K562 (cell line): Measurements from ENCODE around the gene FJX1. TPM values are rescaled to one million over a fixed set of nuclear protein-coding genes. Genes with fewer than 3 reads are reported as not detected.
A peak's percentile ranks its signal among the peaks of the same experiment; 100 is the strongest.

Source experiments
- ATAC-seq: fragments of 200-7000 bp; cut with Tn5 transposase; 3 replicates; pipeline ENCODE4 v1.9.1; 2020; ENCODE audit warnings: moderate library complexity
- BruUV-seq: library from RNA; stranded (reverse); fragments of 400-500 nt; replicated peaks from 2 replicates; lab custom pipeline; 2021; lab: Mats Ljungman, UMichigan
- CTCF ChIA-PET: fragments of 300-600 bp; formaldehyde crosslinking; extraction: SDS; loops from one replicate; lab custom pipeline; 2021; ENCODE audit warnings: low intra/inter-chr PET ratio; lab: Yijun Ruan, JAX
- POLR2A ChIA-PET: fragments of 300-600, 350-650 bp; sonication (Branson Sonifier 250); formaldehyde crosslinking; extraction: SDS; loops from one replicate; lab custom pipeline; 2021; ENCODE audit warnings: antibody characterized with exemption, inconsistent platforms; lab: Yijun Ruan, JAX
- DNase-seq, 4 experiments: peaks; one replicate each; pipeline versions ENCODE4 v3.0.0 to v3.0.0-alpha.2; 2011 to 2018; ENCODE audit warnings: low spot score in 3 of 4, mixed read lengths in 3 of 4; ENCODE audit errors: extremely low read depth in 1 of 4
- FAIRE-seq: peaks from 2 replicates; lab custom pipeline; 2011; peaks lifted over from hg19 to GRCh38; lab: Jason Lieb, UNC
- H2AFZ ChIP-seq: 2 replicates; pipeline ENCODE4 v1.6.0; 2011; ENCODE audit warnings: low read depth, low read length, control low read depth, inconsistent platforms
- H3K27ac ChIP-seq: fragments of 200-600 bp; 3 replicates; pipeline ENCODE4 v1.8.0; 2011; ENCODE audit warnings: low read depth, mild to moderate bottlenecking, control low read depth, inconsistent platforms, low read length, moderate library complexity, mixed read lengths; ENCODE audit errors: extremely low read depth
- H3K27me3 ChIP-seq, 2 experiments: fragments of 300-600 bp in 1 of 2; 2 replicates in 1 of 2; 3 replicates in 1 of 2; pipeline versions ENCODE4 v1.6.0 to v1.8.0; 2011; ENCODE audit warnings: inconsistent platforms in 2 of 2, low read length in 2 of 2, mild to moderate bottlenecking in 1 of 2, mixed read lengths in 1 of 2, moderate library complexity in 1 of 2; ENCODE audit not compliant: control insufficient read depth in 2 of 2, insufficient read depth in 2 of 2
- H3K36me3 ChIP-seq: fragments of 300-600 bp; 3 replicates; pipeline ENCODE4 v1.8.0; 2011; ENCODE audit warnings: mild to moderate bottlenecking, low read length, inconsistent platforms; ENCODE audit not compliant: control insufficient read depth, insufficient read depth
- H3K4me1 ChIP-seq, 2 experiments: fragments of 200-600 bp in 1 of 2; replicated peaks in 1 of 2; 2 replicates in 1 of 2; 3 replicates in 1 of 2; pipeline versions ENCODE4 v1.5.1 to v1.8.0; 2011; ENCODE audit warnings: inconsistent platforms in 2 of 2, low read length in 2 of 2, mild to moderate bottlenecking in 1 of 2, mixed read lengths in 1 of 2, moderate library complexity in 1 of 2; ENCODE audit not compliant: control insufficient read depth in 2 of 2, insufficient read depth in 2 of 2
- H3K4me2 ChIP-seq: 2 replicates; pipeline ENCODE4 v1.6.1; 2011; ENCODE audit warnings: low read length, control low read depth, inconsistent platforms, mixed read lengths; ENCODE audit not compliant: insufficient read depth
- H3K4me3 ChIP-seq: fragments of 200-600 bp; sonication (generic), shearing (Covaris generic); 2 replicates; pipeline ENCODE4 v1.5.1; 2016; ENCODE audit warnings: control low read depth, inconsistent platforms
- H3K79me2 ChIP-seq: fragments of 200-600 bp; 3 replicates; pipeline ENCODE4 v1.8.0; 2011; ENCODE audit warnings: low read length, inconsistent platforms; ENCODE audit not compliant: control insufficient read depth, insufficient read depth
- H3K9ac ChIP-seq, 2 experiments: 2 replicates each; pipeline versions ENCODE4 v1.6.0 to v1.6.1; 2011; ENCODE audit warnings: low read depth in 2 of 2, low read length in 2 of 2, control low read depth in 1 of 2, inconsistent platforms in 1 of 2, mild to moderate bottlenecking in 1 of 2, mixed read lengths in 1 of 2; ENCODE audit not compliant: insufficient read depth in 1 of 2
- H3K9me1 ChIP-seq: one replicate; pipeline ENCODE4 v1.6.0; 2011; ENCODE audit warnings: inconsistent platforms, mild to moderate bottlenecking, low read length, moderate library complexity; ENCODE audit not compliant: control insufficient read depth, insufficient read depth
- H3K9me3 ChIP-seq: replicated peaks from 2 replicates; pipeline ENCODE4 v1.5.1; 2011; ENCODE audit warnings: low read depth, low read length, inconsistent platforms; ENCODE audit not compliant: control insufficient read depth, insufficient read depth
- H4K20me1 ChIP-seq: replicated peaks from 2 replicates; pipeline ENCODE4 v1.6.1; 2011; ENCODE audit warnings: low read length, inconsistent platforms, mixed read lengths; ENCODE audit not compliant: control insufficient read depth, insufficient read depth
- ARID1B ChIP-seq: fragments of 450-650 bp; IDR thresholded peaks from 2 replicates; pipeline ENCODE4 v1.6.1; 2016; ENCODE audit warnings: antibody characterized with exemption, mild to moderate bottlenecking, inconsistent platforms
- CBFB ChIP-seq: sonication (generic); formaldehyde crosslinking; IDR thresholded peaks from 2 replicates; pipeline ENCODE4 v1.4.0; 2020; ENCODE audit warnings: mild to moderate bottlenecking, missing genetic modification reagents
- CREBBP ChIP-seq: IDR thresholded peaks from one replicate; pipeline ENCODE4 v1.6.1; 2012; ENCODE audit warnings: low read depth, mild to moderate bottlenecking, control low read depth, inconsistent platforms, low read length
- EP400 ChIP-seq: fragments of 450-650 bp; IDR thresholded peaks from 2 replicates; pipeline ENCODE4 v1.6.1; 2017; ENCODE audit warnings: antibody characterized with exemption, mild to moderate bottlenecking, moderate library complexity
- ETV6 ChIP-seq, 3 experiments: fragments of 150-350 bp in 1 of 3; sonication (generic) in 1 of 3; formaldehyde crosslinking in 1 of 3; IDR thresholded peaks; 2 replicates each; pipeline versions ENCODE4 v1.6.1 to v1.8.0; 2014 to 2022; ENCODE audit warnings: borderline replicate concordance in 2 of 3, low read depth in 2 of 3, antibody characterized with exemption in 1 of 3, low read length in 1 of 3, mild to moderate bottlenecking in 1 of 3, missing genetic modification reagents in 1 of 3
- FOS ChIP-seq: IDR thresholded peaks from 3 replicates; pipeline ENCODE4 v1.6.1; 2011; ENCODE audit not compliant: insufficient read length; ENCODE audit errors: extremely low read depth
- GATAD2A ChIP-seq: fragments of 450-650 bp; IDR thresholded peaks from 2 replicates; pipeline ENCODE4 v1.6.1; 2017
- HNRNPL ChIP-seq: fragments of 200-400 bp; formaldehyde crosslinking; IDR thresholded peaks from 2 replicates; pipeline ENCODE4 v1.6.1; 2017; ENCODE audit warnings: low read depth, mild to moderate bottlenecking, low read length
- KDM5B ChIP-seq: fragments of 200-600 bp; sonication (generic); IDR thresholded peaks from 2 replicates; pipeline ENCODE4 v1.6.1; 2012; ENCODE audit warnings: low read depth, mild to moderate bottlenecking, moderate library complexity, low read length, control low read depth, inconsistent platforms; ENCODE audit not compliant: insufficient replicate concordance
- POLR3G ChIP-seq: IDR thresholded peaks from 2 replicates; pipeline ENCODE4 v1.6.1; 2011; ENCODE audit not compliant: insufficient read length, insufficient replicate concordance; ENCODE audit errors: extremely low read depth
- RBM22 ChIP-seq: fragments of 200-400 bp; formaldehyde crosslinking; IDR thresholded peaks from 2 replicates; pipeline ENCODE4 v1.6.1; 2018; ENCODE audit warnings: low read length, low read depth; ENCODE audit not compliant: poor library complexity, severe bottlenecking
- TCFL5 ChIP-seq: fragments of 250-450 bp; sonication (Bioruptor Pico); conservative IDR thresholded peaks from 2 replicates; pipeline ENCODE4 v1.6.1; 2021; ENCODE audit warnings: mild to moderate bottlenecking, moderate library complexity, matching md5 sums
- USF1 ChIP-seq: sonication (generic); formaldehyde crosslinking; IDR thresholded peaks from 2 replicates; pipeline ENCODE4 v1.9.0; 2022; ENCODE audit warnings: mild to moderate bottlenecking, missing genetic modification reagents
- ZNF146 ChIP-seq: IDR thresholded peaks from one replicate; pipeline ENCODE4 v1.6.1; 2018; ENCODE audit warnings: missing compliant biosample characterization; ENCODE audit not compliant: unreplicated experiment
- WGBS: fragments of 100-300 bp; shearing (Covaris generic); methylation state at CpG from one replicate; pipeline ENCODE4 v1.1.6; 2016; ENCODE audit warnings: low coverage, mixed read lengths; ENCODE audit not compliant: insufficient coverage; ENCODE audit errors: missing lambda C conversion rate; 5-methylcytosine and 5-hydroxymethylcytosine counted together
- in situ Hi-C: fragments of 300-500 bp; cut with MboI; formaldehyde crosslinking; loops from 4 replicates; pipeline ENCODE4 v1.15.0; 2018; ENCODE audit warnings: inconsistent platforms, mixed read lengths
- intact Hi-C: fragments of 100-400 bp; cut with micrococcal nuclease; formaldehyde crosslinking; loops from 2 replicates; pipeline ENCODE4 v1.14.2; 2022
- polyA plus RNA-seq, 8 experiments: library from polyadenylated mRNA; depleted of rRNA in 4 of 8; stranded (reverse) in 5 of 8; unstranded in 3 of 8; fragments of >200 nt; fragmentation: Nextera tagmentation in 2 of 8; fragmentation: Illumina TruSeq in 1 of 8; extraction: Ambion mirVana in 2 of 8; extraction: Trizol in 1 of 8; gene quantifications; 2 replicates each; pipeline versions ENCODE4 v1.2.1 to v1.2.3, GENCODE V29; 2011 to 2014; ENCODE audit warnings: inconsistent platforms in 1 of 8, missing spikeins in 1 of 8
- total RNA-seq, 7 experiments: library from RNA; depleted of rRNA in 6 of 7; stranded (reverse); fragments of >200 nt in 6 of 7; fragmentation: Illumina TruSeq in 2 of 7; extraction: Trizol in 2 of 7; gene quantifications; 2 replicates each; pipeline versions ENCODE4 v1.2.1 to v1.2.3, GENCODE V29; 2011 to 2021; ENCODE audit warnings: low replicate concordance in 1 of 7
- TF ChIP-seq, protein P1 (sequence below): fragments of 450-650 bp; formaldehyde crosslinking; IDR thresholded peaks from 2 replicates; pipeline ENCODE4 v1.4.0; 2020; ENCODE audit warnings: mild to moderate bottlenecking, moderate library complexity
- TF ChIP-seq, protein P2 (sequence below), 2 experiments: fragments of 200-800 bp in 1 of 2; sonication (Bioruptor generic) in 1 of 2; sonication (generic) in 1 of 2; formaldehyde crosslinking in 1 of 2; IDR thresholded peaks in 1 of 2; conservative IDR thresholded peaks in 1 of 2; 2 replicates each; pipeline versions ENCODE4 v1.5.0 to v1.6.1; 2016 to 2020; ENCODE audit warnings: missing compliant biosample characterization in 1 of 2, missing genetic modification characterization in 1 of 2, missing genetic modification reagents in 1 of 2

Gene FJX1
- total and polyA plus RNA-seq, 9 of the 15 experiments (the other 6 are each of a cell fraction or from before 2014, with no cell fraction given) = 0.10 to 2.7 (median 0.72) TPM

DNA sequence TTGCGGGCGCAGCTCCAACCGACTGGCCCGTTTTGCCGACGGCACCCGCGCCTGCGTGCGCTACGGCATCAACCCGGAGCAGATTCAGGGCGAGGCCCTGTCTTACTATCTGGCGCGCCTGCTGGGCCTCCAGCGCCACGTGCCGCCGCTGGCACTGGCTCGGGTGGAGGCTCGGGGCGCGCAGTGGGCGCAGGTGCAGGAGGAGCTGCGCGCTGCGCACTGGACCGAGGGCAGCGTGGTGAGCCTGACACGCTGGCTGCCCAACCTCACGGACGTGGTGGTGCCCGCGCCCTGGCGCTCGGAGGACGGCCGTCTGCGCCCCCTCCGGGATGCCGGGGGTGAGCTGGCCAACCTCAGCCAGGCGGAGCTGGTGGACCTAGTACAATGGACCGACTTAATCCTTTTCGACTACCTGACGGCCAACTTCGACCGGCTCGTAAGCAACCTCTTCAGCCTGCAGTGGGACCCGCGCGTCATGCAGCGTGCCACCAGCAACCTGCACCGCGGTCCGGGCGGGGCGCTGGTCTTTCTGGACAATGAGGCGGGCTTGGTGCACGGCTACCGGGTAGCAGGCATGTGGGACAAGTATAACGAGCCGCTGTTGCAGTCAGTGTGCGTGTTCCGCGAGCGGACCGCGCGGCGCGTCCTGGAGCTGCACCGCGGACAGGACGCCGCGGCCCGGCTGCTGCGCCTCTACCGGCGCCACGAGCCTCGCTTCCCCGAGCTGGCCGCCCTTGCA lies 1.0 kb downstream of the FJX1 start:
- CTCF ChIA-PET = no interaction called here
- no peaks in the 10 kb centered on the region for H3K9me1 ChIP-seq
- 3% methylated on average over 68 of the region's 84 CpGs for WGBS
- peak overlapping the region; percentile 35 for H3K4me3 ChIP-seq
- DNase-seq (peak; percentile 15 to 41 (median 22)), ATAC-seq (peak; percentile 38), FAIRE-seq (no peak)
- no peaks in the 10 kb centered on the region for H3K9me3 ChIP-seq
- H3K4me2 ChIP-seq = peak overlapping the region; percentile 39
- intact Hi-C loops (loop anchor here (5.0 kb wide), 2 partner anchors 398 to 413 kb away; no protein-coding TSS in a partner anchor), in situ Hi-C loops (no loop called here)
- H3K36me3 ChIP-seq = no peaks in the 10 kb centered on the region
- H2AFZ ChIP-seq = peak overlapping the region; percentile 72
- H3K9ac ChIP-seq = peak overlapping the region in 1 of 2 experiments; percentile 69; a peak in 2 of 4 replicates
- peaks cover 9% of the 10 kb centered on the region for H4K20me1 ChIP-seq
- H3K27me3 ChIP-seq = peaks cover 21 to 37% of the 10 kb centered on the region in 2 experiments
- H3K27ac ChIP-seq = no peak overlapping the region
- POLR2A ChIA-PET = interaction anchor here (0.6 to 1.2 kb wide), 3 partner anchors 10 to 533 kb away, joined by 3 to 4 read pairs (median 4); no protein-coding TSS in a partner anchor
- no TSS peak for BruUV-seq
- no peaks in the 10 kb centered on the region for H3K79me2 ChIP-seq
- peaks cover 0 to 24% of the 10 kb centered on the region in 2 experiments; a peak in 4 of 5 replicates for H3K4me1 ChIP-seq
- TF ChIP-seq USF1 (CRISPR knock-in tag) = peak; percentile 47; the same call in 1 of the 2 replicates
- TF ChIP-seq, protein P1, sequence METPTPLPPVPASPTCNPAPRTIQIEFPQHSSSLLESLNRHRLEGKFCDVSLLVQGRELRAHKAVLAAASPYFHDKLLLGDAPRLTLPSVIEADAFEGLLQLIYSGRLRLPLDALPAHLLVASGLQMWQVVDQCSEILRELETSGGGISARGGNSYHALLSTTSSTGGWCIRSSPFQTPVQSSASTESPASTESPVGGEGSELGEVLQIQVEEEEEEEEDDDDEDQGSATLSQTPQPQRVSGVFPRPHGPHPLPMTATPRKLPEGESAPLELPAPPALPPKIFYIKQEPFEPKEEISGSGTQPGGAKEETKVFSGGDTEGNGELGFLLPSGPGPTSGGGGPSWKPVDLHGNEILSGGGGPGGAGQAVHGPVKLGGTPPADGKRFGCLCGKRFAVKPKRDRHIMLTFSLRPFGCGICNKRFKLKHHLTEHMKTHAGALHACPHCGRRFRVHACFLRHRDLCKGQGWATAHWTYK = no peak
- TF ChIP-seq ZNF146 (CRISPR knock-in tag) = no peak
- no peak for TF ChIP-seq ARID1B
- no peak for TF ChIP-seq ETV6 (IDR thresholded peaks at IDR 0.05; ENCODE audit: borderline replicate concordance in 1 of 2, low read depth in 2 of 2, low read length in 1 of 2)
- TF ChIP-seq ETV6 (CRISPR knock-in tag; IDR thresholded peaks at IDR 0.05; ENCODE audit: borderline replicate concordance) = 0 out of 2 replicates have a peak, but pooled peaks have one; percentile 1
- TF ChIP-seq POLR3G = no peak
- no peak for TF ChIP-seq FOS
- TF ChIP-seq EP400 = no peak
- TF ChIP-seq, protein P2, sequence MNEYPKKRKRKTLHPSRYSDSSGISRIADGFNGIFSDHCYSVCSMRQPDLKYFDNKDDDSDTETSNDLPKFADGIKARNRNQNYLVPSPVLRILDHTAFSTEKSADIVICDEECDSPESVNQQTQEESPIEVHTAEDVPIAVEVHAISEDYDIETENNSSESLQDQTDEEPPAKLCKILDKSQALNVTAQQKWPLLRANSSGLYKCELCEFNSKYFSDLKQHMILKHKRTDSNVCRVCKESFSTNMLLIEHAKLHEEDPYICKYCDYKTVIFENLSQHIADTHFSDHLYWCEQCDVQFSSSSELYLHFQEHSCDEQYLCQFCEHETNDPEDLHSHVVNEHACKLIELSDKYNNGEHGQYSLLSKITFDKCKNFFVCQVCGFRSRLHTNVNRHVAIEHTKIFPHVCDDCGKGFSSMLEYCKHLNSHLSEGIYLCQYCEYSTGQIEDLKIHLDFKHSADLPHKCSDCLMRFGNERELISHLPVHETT (CRISPR knock-in tag; conservative IDR thresholded peaks at IDR 0.05 in 1 of 2, IDR thresholded peaks at IDR 0.05 in 1 of 2) = no peak
- TF ChIP-seq RBM22 = peak; percentile 42
- TF ChIP-seq CREBBP = no peak
- no peak for TF ChIP-seq GATAD2A
- no peak for TF ChIP-seq CBFB (CRISPR knock-in tag)
- no peak for TF ChIP-seq TCFL5 (CRISPR knock-in tag)
- TF ChIP-seq HNRNPL = peak; percentile 84; the same call in 1 of the 2 replicates
- peak; percentile 28 for TF ChIP-seq KDM5B
